Cardiac muscle cell (in vitro differentiated cells and primary cell): Measurements from ENCODE around the gene CAST. TPM values are rescaled to one million over a fixed set of nuclear protein-coding genes. Genes with fewer than 3 reads are reported as not detected.

Source experiments
- DNase-seq, 2 donors: peaks; one replicate each; pipeline versions ENCODE4 v3.0.0 to v3.0.0-alpha.2; 2010 to 2017; ENCODE audit warnings: low read depth in 1 of 2, low spot score in 1 of 2
- H3K27ac ChIP-seq: fragments of 200-600 bp; sonication (generic); 2 replicates; pipeline ENCODE4 v1.5.1; 2016
- H3K27me3 ChIP-seq: fragments of 200-600 bp; sonication (generic); 2 replicates; pipeline ENCODE4 v1.6.0; 2016; ENCODE audit warnings: control low read depth
- H3K36me3 ChIP-seq: fragments of 200-600 bp; sonication (generic); 2 replicates; pipeline ENCODE4 v1.5.1; 2016; ENCODE audit warnings: control low read depth
- H3K4me1 ChIP-seq: fragments of 200-600 bp; sonication (generic); 2 replicates; pipeline ENCODE4 v1.8.1; 2017; ENCODE audit warnings: low read depth, mild to moderate bottlenecking, mixed run types
- H3K4me3 ChIP-seq: fragments of 200-600 bp; sonication (generic); 2 replicates; pipeline ENCODE4 v1.5.1; 2016; ENCODE audit warnings: mild to moderate bottlenecking
- H3K9me3 ChIP-seq: fragments of 200-600 bp; sonication (generic); 2 replicates; pipeline ENCODE4 v1.5.1; 2017; ENCODE audit warnings: low read depth, mild to moderate bottlenecking, control low read depth
- polyA plus RNA-seq: library from polyadenylated mRNA; unstranded; fragments of >200 nt; fragmentation: Nextera tagmentation; extraction: Ambion mirVana; gene quantifications from 2 replicates; pipeline ENCODE4 v1.2.1, GENCODE V29; 2016
- total RNA-seq: library from RNA; depleted of rRNA; stranded (reverse); fragments of >200 nt; gene quantifications from 2 replicates; pipeline ENCODE4 v1.2.3, GENCODE V29; 2016
- TF ChIP-seq, protein P1 (sequence below): IDR thresholded peaks from 2 replicates; pipeline ENCODE4 v1.5.1; 2012; ENCODE audit warnings: low read depth, mild to moderate bottlenecking, low read length

CAST gene
- total and polyA plus RNA-seq, 2 experiments from 2014 or later, result 85.2 to 101 TPM

DNA sequence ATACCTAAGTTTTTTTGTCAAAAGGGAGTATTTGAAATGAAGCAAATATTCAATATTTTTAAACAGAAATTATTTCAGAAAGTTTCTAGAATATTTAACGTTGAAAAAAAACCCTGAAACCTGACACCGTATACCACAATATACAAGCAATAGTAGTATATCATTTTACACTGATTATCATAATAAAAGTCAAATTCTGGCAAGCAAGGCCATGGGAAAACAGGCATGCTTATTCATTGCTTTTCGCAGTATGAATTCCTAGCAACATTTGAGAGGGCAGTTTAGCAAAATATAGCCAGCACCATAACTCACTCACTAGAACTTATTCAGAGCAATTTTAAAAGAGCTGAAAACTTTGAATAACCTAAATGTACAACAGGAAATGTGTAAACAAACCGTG lies 99.4 kb downstream of the CAST start:
- Histone ChIP-seq H3K4me3 (no peak overlapping the region), H3K9me3 (no peaks in the 10 kb centered on the region), H3K27ac (no peak overlapping the region), H3K4me1 (no peaks in the 10 kb centered on the region), H3K27me3 (no peaks in the 10 kb centered on the region), H3K36me3 (peaks cover 70% of the 10 kb centered on the region)
- TF ChIP-seq, protein P1, sequence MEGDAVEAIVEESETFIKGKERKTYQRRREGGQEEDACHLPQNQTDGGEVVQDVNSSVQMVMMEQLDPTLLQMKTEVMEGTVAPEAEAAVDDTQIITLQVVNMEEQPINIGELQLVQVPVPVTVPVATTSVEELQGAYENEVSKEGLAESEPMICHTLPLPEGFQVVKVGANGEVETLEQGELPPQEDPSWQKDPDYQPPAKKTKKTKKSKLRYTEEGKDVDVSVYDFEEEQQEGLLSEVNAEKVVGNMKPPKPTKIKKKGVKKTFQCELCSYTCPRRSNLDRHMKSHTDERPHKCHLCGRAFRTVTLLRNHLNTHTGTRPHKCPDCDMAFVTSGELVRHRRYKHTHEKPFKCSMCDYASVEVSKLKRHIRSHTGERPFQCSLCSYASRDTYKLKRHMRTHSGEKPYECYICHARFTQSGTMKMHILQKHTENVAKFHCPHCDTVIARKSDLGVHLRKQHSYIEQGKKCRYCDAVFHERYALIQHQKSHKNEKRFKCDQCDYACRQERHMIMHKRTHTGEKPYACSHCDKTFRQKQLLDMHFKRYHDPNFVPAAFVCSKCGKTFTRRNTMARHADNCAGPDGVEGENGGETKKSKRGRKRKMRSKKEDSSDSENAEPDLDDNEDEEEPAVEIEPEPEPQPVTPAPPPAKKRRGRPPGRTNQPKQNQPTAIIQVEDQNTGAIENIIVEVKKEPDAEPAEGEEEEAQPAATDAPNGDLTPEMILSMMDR, result no peak
- no peak for DNase-seq

DNA sequence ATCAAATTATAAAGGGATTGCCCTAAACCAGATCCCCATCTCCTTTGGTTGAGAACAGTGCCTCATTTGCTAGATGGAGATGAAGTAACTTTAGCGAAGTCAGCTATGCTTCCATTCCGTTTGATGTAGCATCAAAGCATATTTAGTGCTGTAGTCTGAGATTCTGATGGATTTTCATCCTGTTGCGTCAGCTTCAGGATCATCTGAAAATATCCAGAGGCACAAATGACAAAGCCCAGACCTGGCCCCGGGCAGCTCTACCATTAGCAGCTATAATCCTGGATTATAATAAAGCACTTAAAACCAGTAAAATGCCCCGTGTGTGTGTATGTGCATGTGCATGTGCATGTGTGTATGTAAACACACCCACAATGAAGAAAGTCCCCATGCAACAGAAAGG lies 100.8 kb downstream of the CAST start:
- Histone ChIP-seq H3K9me3 (no peaks in the 10 kb centered on the region), H3K4me1 (no peaks in the 10 kb centered on the region), H3K27ac (no peak overlapping the region), H3K4me3 (no peak overlapping the region), H3K36me3 (peaks cover 74% of the 10 kb centered on the region), H3K27me3 (no peaks in the 10 kb centered on the region)
- no peak for DNase-seq
- TF ChIP-seq, protein P1, result no peak

DNA sequence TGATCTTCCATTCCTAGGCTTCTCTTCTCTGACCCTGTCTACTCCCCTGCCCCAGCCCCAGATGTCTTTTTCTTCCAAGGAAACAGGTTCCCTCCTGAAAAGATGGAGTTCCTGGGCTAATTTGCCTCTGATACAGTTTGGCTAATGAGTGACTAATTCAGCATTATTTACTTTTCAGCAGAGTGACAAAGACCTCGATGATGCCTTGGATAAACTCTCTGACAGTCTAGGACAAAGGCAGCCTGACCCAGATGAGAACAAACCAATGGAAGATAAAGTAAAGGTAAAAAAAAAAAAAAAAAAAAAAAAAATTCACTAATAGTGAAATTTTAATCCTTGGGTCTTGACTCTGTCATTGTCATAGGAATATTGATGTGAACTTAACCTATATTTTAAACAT lies 102.9 kb downstream of the CAST start:
- no peak for DNase-seq
- no peaks in the 10 kb centered on the region for H3K4me1 ChIP-seq
- no peaks in the 10 kb centered on the region for H3K27me3 ChIP-seq
- H3K27ac ChIP-seq, result no peak overlapping the region
- peaks cover 79% of the 10 kb centered on the region for H3K36me3 ChIP-seq
- TF ChIP-seq, protein P1, result no peak
- H3K9me3 ChIP-seq, result no peaks in the 10 kb centered on the region
- no peak overlapping the region for H3K4me3 ChIP-seq

GRCh38 chr5:96768708-96769251 lies 106.6 kb downstream of the CAST start:
- H3K27ac ChIP-seq, result no peak overlapping the region
- H3K27me3 ChIP-seq, result no peaks in the 10 kb centered on the region
- H3K36me3 ChIP-seq, result peaks cover 84% of the 10 kb centered on the region
- no peak for DNase-seq
- no peak overlapping the region for H3K4me3 ChIP-seq
- H3K4me1 ChIP-seq, result no peaks in the 10 kb centered on the region
- H3K9me3 ChIP-seq, result no peaks in the 10 kb centered on the region
- TF ChIP-seq, protein P1, result no peak

GRCh38 chr5:96771395-96771794 lies 109.2 kb downstream of the CAST start:
- no peak for DNase-seq
- H3K36me3 ChIP-seq, result peaks cover 60% of the 10 kb centered on the region

More at GRCh38 chr5:96771395-96771794, 109.2 kb downstream of the CAST start:
- no peak overlapping the region for H3K4me3 ChIP-seq
- H3K27ac ChIP-seq, result no peak overlapping the region
- no peaks in the 10 kb centered on the region for H3K4me1 ChIP-seq
- no peaks in the 10 kb centered on the region for H3K27me3 ChIP-seq
- H3K9me3 ChIP-seq, result no peaks in the 10 kb centered on the region
- TF ChIP-seq, protein P1, result no peak
